HepG2 (cell line): ENCODE results near the gene FTCD. TPM values are rescaled to one million over a fixed set of nuclear protein-coding genes. Genes with fewer than 3 reads are reported as not detected.

Experiments
- ATAC-seq: fragments of 200-7000 bp; cut with Tn5 transposase; 3 replicates; pipeline ENCODE4 v1.9.1; 2020; ENCODE audit warnings: mild to moderate bottlenecking, moderate library complexity
- BruUV-seq: library from RNA; stranded (reverse); fragments of 400-500 nt; replicated peaks from 2 replicates; lab custom pipeline; 2021; lab: Mats Ljungman, UMichigan
- CTCF ChIA-PET: fragments of 300-600 bp; formaldehyde crosslinking; extraction: SDS; loops from one replicate; lab custom pipeline; 2021; ENCODE audit warnings: low total read pairs, inconsistent platforms, low intra/inter-chr PET ratio; lab: Yijun Ruan, JAX
- POLR2A ChIA-PET: fragments of 350-600 bp; sonication (Branson Sonifier 250); formaldehyde crosslinking; loops from one replicate; lab custom pipeline; 2020; ENCODE audit warnings: antibody characterized with exemption, inconsistent platforms; lab: Yijun Ruan, JAX
- DNase-seq: peaks from one replicate; pipeline ENCODE4 v3.0.0-alpha.2; 2015; ENCODE audit warnings: low spot score
- FAIRE-seq: peaks from 3 replicates; lab custom pipeline; 2011; peaks lifted over from hg19 to GRCh38; lab: Jason Lieb, UNC
- H2AFZ ChIP-seq: one replicate; pipeline ENCODE4 v1.6.1; 2011; ENCODE audit warnings: low read length, inconsistent platforms
- H3K27ac ChIP-seq: fragments of 300-600 bp; 3 replicates; pipeline ENCODE4 v1.8.0; 2011; ENCODE audit warnings: mixed run types, mild to moderate bottlenecking, mixed read lengths, low read length, inconsistent platforms; ENCODE audit not compliant: insufficient read depth; ENCODE audit errors: extremely low read length
- H3K27me3 ChIP-seq, 2 experiments: fragments of 200-600 bp in 1 of 2; 2 replicates in 1 of 2; 3 replicates in 1 of 2; pipeline versions ENCODE4 v1.6.0 to v1.8.0; 2011; ENCODE audit warnings: low read length in 2 of 2, mild to moderate bottlenecking in 2 of 2, moderate library complexity in 2 of 2, inconsistent platforms in 1 of 2; ENCODE audit not compliant: insufficient read depth in 2 of 2, control insufficient read depth in 1 of 2
- H3K36me3 ChIP-seq, 2 experiments: fragments of 200-600 bp in 1 of 2; replicated peaks in 1 of 2; 2 replicates in 1 of 2; 3 replicates in 1 of 2; pipeline versions ENCODE4 v1.5.1 to v1.8.0; 2011; ENCODE audit warnings: low read length in 2 of 2, inconsistent platforms in 1 of 2; ENCODE audit not compliant: insufficient read depth in 2 of 2, control insufficient read depth in 1 of 2
- H3K4me1 ChIP-seq: 2 replicates; pipeline ENCODE4 v1.5.1; 2012; ENCODE audit warnings: low read length, inconsistent platforms; ENCODE audit not compliant: insufficient read depth
- H3K4me2 ChIP-seq: 2 replicates; pipeline ENCODE4 v1.6.0; 2011; ENCODE audit warnings: low read depth, low read length, inconsistent platforms
- H3K4me3 ChIP-seq, 3 experiments: fragments of 200-600 bp in 1 of 3; sonication (generic), shearing (Covaris generic) in 1 of 3; replicated peaks in 1 of 3; 2 replicates each; pipeline ENCODE4 v1.5.1; 2011 to 2016; ENCODE audit warnings: low read length in 3 of 3, inconsistent platforms in 2 of 3, low read depth in 2 of 3, mild to moderate bottlenecking in 2 of 3, control low read depth in 1 of 3, mixed read lengths in 1 of 3; ENCODE audit not compliant: insufficient read depth in 1 of 3
- H3K79me2 ChIP-seq: one replicate; pipeline ENCODE4 v1.6.1; 2011; ENCODE audit warnings: low read length, inconsistent platforms; ENCODE audit not compliant: insufficient read depth
- H3K9ac ChIP-seq: 2 replicates; pipeline ENCODE4 v1.6.0; 2011; ENCODE audit warnings: mild to moderate bottlenecking, low read depth, low read length, inconsistent platforms; ENCODE audit not compliant: insufficient read depth
- H3K9me3 ChIP-seq: 2 replicates; pipeline ENCODE4 v1.5.1; 2012; ENCODE audit warnings: mild to moderate bottlenecking, low read length
- H4K20me1 ChIP-seq: 2 replicates; pipeline ENCODE4 v1.6.0; 2011; ENCODE audit warnings: inconsistent platforms, mild to moderate bottlenecking, low read length, moderate library complexity; ENCODE audit not compliant: insufficient read depth
- HDAC1 ChIP-seq: sonication (generic); formaldehyde crosslinking; IDR thresholded peaks from 2 replicates; pipeline ENCODE4 v1.5.1; 2020; ENCODE audit warnings: mild to moderate bottlenecking, missing genetic modification reagents
- HOXA9 ChIP-seq: sonication (generic); formaldehyde crosslinking; IDR thresholded peaks from 2 replicates; pipeline ENCODE4 v1.8.1; 2022; ENCODE audit warnings: missing genetic modification reagents, mild to moderate bottlenecking, moderate library complexity, borderline replicate concordance
- ZNF710 ChIP-seq: sonication (generic); formaldehyde crosslinking; IDR thresholded peaks from 2 replicates; pipeline ENCODE4 v1.5.0; 2020; ENCODE audit warnings: mild to moderate bottlenecking, missing genetic modification reagents, borderline replicate concordance
- WGBS: methylation state at CpG from one replicate; pipeline ENCODE4 v1.1.6; 2017; ENCODE audit warnings: low lambda C conversion rate; 5-methylcytosine and 5-hydroxymethylcytosine counted together
- in situ Hi-C: cut with HindIII; loops from 2 replicates; pipeline ENCODE4 v1.10.0; 2017; ENCODE audit warnings: low pct_unique_long_range_greater_than_20kb; ENCODE audit not compliant: extremely low pct_ligation_motif_present
- intact Hi-C: fragments of 100-400 bp; cut with micrococcal nuclease; formaldehyde crosslinking; loops from one replicate; pipeline ENCODE4 v1.10.0; 2022; ENCODE audit not compliant: unreplicated experiment
- polyA plus RNA-seq, 8 experiments: library from polyadenylated mRNA; depleted of rRNA in 3 of 8; stranded (reverse) in 7 of 8; unstranded in 1 of 8; fragments of >200 nt; fragmentation: Illumina TruSeq in 4 of 8; extraction: Trizol in 4 of 8; gene quantifications; 2 replicates each; pipeline versions ENCODE4 v1.2.1 to v1.2.3, GENCODE V29; 2011 to 2016; ENCODE audit warnings: low read depth in 4 of 8, missing spikeins in 1 of 8, mixed read lengths in 1 of 8; ENCODE audit not compliant: insufficient read depth in 1 of 8
- total RNA-seq, 5 experiments: library from RNA; depleted of rRNA; stranded (reverse); fragments of >200 nt; fragmentation: Illumina TruSeq; extraction: Trizol; gene quantifications; 2 replicates each; pipeline ENCODE4 v1.2.3, GENCODE V29; 2016; ENCODE audit warnings: low read depth in 1 of 5

FTCD gene
- total and polyA plus RNA-seq, 2 of the 13 experiments (the other 11 are each of a cell fraction or from before 2014, with no cell fraction given): 75.7 to 105 TPM

- no peaks in the 10 kb centered on the region for H3K36me3 ChIP-seq
- no peak overlapping the region for H3K27ac ChIP-seq
- TF ChIP-seq HDAC1 (CRISPR knock-in tag) (no peak), HOXA9 (CRISPR knock-in tag) (no peak), ZNF710 (CRISPR knock-in tag) (no peak)
- no peak for DNase-seq
- ChIA-PET POLR2A (no interaction called here), CTCF (no interaction called here)
- in situ Hi-C loops: loop anchor here (5.0 kb wide), 1 partner anchor 148 kb away; no protein-coding TSS in a partner anchor
- no peak for ATAC-seq
- 41% methylated on average over 9 of the region's 26 CpGs for WGBS
- H3K9ac ChIP-seq: no peak overlapping the region
- no peaks in the 10 kb centered on the region for H3K79me2 ChIP-seq
- no TSS peak for BruUV-seq
- H3K27me3 ChIP-seq: peaks cover 5 to 33% of the 10 kb centered on the region in 2 experiments; a peak in 3 of 5 replicates
- H2AFZ ChIP-seq: no peak overlapping the region
- no peak overlapping the region for H3K4me3 ChIP-seq
- H3K4me2 ChIP-seq: no peak overlapping the region
- no peaks in the 10 kb centered on the region for H3K4me1 ChIP-seq
- FAIRE-seq: no peak
- no peaks in the 10 kb centered on the region for H3K9me3 ChIP-seq
- no peaks in the 10 kb centered on the region for H4K20me1 ChIP-seq
- intact Hi-C loops: no loop called here
Measured at GRCh38 chr21:46120301-46121285, 34.8 kb downstream of the FTCD start.
